H1 (cell line): ENCODE measurements around the gene HPS3.

Source experiments
- CREB1 ChIP-seq: IDR thresholded peaks from 2 replicates; pipeline ENCODE4 v1.6.1; 2012; ENCODE audit warnings: inconsistent platforms
- JUND ChIP-seq: IDR thresholded peaks from 2 replicates; pipeline ENCODE4 v1.6.1; 2011; ENCODE audit warnings: mild to moderate bottlenecking, improper control_type of control experiment, low read length
- MAX ChIP-seq: IDR thresholded peaks from 2 replicates; pipeline ENCODE4 v1.6.1; 2012; ENCODE audit warnings: inconsistent platforms
- POLR2A ChIP-seq, 2 experiments: IDR thresholded peaks; 1 replicate in 1 of 2; 2 replicates in 1 of 2; pipeline ENCODE4 v1.6.1; 2011; ENCODE audit warnings: low read depth in 2 of 2, low read length in 2 of 2, mild to moderate bottlenecking in 2 of 2; ENCODE audit errors: control extremely low read depth in 1 of 2
- POLR2AphosphoS5 ChIP-seq: IDR thresholded peaks from 2 replicates; pipeline ENCODE4 v1.6.1; 2011; ENCODE audit warnings: low read depth, low read length
- RFX5 ChIP-seq: IDR thresholded peaks from 2 replicates; pipeline ENCODE4 v1.6.1; 2011; ENCODE audit warnings: low read depth, low read length, improper control_type of control experiment, borderline replicate concordance
- RNF2 ChIP-seq: fragments of 200-900, 300-1000 bp; sonication (generic); IDR thresholded peaks from 2 replicates; pipeline ENCODE4 v1.7.1; 2016; ENCODE audit warnings: borderline replicate concordance, low read depth, mild to moderate bottlenecking, antibody characterized with exemption, low read length; ENCODE audit not compliant: poor library complexity, severe bottlenecking; ENCODE audit errors: missing control alignments
- SP2 ChIP-seq: IDR thresholded peaks from 2 replicates; pipeline ENCODE4 v1.6.1; 2012; ENCODE audit warnings: mild to moderate bottlenecking, low read length, inconsistent platforms
- TEAD4 ChIP-seq: IDR thresholded peaks from 2 replicates; pipeline ENCODE4 v1.6.1; 2012; ENCODE audit warnings: low read depth, low read length, inconsistent platforms, mixed read lengths
- TF ChIP-seq, protein P1 (sequence below), 3 experiments: IDR thresholded peaks; 1 replicate in 2 of 3; 2 replicates in 1 of 3; pipeline versions ENCODE4 v1.5.1 to v1.6.1; 2011; ENCODE audit warnings: low read length in 3 of 3, mild to moderate bottlenecking in 3 of 3, inconsistent platforms in 2 of 3, low read depth in 1 of 3, moderate library complexity in 1 of 3; ENCODE audit not compliant: insufficient read depth in 1 of 3; ENCODE audit errors: control extremely low read depth in 1 of 3
- TF ChIP-seq, protein P2 (sequence below): IDR thresholded peaks from 2 replicates; pipeline ENCODE4 v1.6.1; 2011; ENCODE audit warnings: low read depth, mild to moderate bottlenecking, low read length; ENCODE audit not compliant: insufficient read depth
- TF ChIP-seq, protein P3 (sequence below): IDR thresholded peaks from 2 replicates; pipeline ENCODE4 v1.6.1; 2012; ENCODE audit warnings: inconsistent platforms

DNA sequence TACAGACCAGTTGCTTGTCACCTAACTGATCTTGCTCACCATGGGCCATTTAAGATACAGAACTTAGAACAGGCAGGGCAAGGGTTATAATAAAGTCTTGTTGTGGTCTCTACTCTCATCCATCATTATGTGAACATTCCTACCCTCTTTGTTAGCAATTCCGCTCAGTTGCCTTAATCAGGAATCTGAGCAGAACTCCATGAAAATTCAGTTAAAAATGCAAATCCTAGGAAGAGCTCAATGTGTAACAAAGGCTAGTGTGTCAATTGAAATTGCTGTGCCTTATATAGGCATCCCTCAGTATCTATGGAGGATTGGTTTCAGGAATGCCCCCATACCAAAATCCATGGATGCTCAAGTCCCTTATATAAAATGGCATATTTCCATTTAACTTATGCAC is 47.7 kb downstream of the HPS3 start:
- TF ChIP-seq CREB1 (no peak), MAX (no peak), POLR2AphosphoS5 (no peak), TEAD4 (no peak), RFX5 (no peak), SP2 (no peak), POLR2A (IDR thresholded peaks at IDR 0.05; ENCODE audit: control extremely low read depth in 1 of 2, low read depth in 2 of 2, low read length in 2 of 2) (no peak), RNF2 (no peak), JUND (no peak)
- TF ChIP-seq, protein P1, sequence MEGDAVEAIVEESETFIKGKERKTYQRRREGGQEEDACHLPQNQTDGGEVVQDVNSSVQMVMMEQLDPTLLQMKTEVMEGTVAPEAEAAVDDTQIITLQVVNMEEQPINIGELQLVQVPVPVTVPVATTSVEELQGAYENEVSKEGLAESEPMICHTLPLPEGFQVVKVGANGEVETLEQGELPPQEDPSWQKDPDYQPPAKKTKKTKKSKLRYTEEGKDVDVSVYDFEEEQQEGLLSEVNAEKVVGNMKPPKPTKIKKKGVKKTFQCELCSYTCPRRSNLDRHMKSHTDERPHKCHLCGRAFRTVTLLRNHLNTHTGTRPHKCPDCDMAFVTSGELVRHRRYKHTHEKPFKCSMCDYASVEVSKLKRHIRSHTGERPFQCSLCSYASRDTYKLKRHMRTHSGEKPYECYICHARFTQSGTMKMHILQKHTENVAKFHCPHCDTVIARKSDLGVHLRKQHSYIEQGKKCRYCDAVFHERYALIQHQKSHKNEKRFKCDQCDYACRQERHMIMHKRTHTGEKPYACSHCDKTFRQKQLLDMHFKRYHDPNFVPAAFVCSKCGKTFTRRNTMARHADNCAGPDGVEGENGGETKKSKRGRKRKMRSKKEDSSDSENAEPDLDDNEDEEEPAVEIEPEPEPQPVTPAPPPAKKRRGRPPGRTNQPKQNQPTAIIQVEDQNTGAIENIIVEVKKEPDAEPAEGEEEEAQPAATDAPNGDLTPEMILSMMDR (IDR thresholded peaks at IDR 0.05; ENCODE audit: control extremely low read depth in 1 of 3, insufficient read depth in 1 of 3, low read depth in 1 of 3, low read length in 3 of 3): no peak
- TF ChIP-seq, protein P2, sequence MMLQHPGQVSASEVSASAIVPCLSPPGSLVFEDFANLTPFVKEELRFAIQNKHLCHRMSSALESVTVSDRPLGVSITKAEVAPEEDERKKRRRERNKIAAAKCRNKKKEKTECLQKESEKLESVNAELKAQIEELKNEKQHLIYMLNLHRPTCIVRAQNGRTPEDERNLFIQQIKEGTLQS: no peak
- TF ChIP-seq, protein P3, sequence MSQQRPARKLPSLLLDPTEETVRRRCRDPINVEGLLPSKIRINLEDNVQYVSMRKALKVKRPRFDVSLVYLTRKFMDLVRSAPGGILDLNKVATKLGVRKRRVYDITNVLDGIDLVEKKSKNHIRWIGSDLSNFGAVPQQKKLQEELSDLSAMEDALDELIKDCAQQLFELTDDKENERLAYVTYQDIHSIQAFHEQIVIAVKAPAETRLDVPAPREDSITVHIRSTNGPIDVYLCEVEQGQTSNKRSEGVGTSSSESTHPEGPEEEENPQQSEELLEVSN: no peak
